SK-N-SH (cell line): ENCODE data around the gene GEMIN7.

Experiments used
- EZH2phosphoT487 ChIP-seq: fragments of 200-600 bp; sonication (generic); IDR thresholded peaks from 2 replicates; pipeline ENCODE4 v1.6.1; 2017; ENCODE audit warnings: low read depth, mixed run types, mild to moderate bottlenecking, antibody characterized with exemption, moderate library complexity, borderline replicate concordance
- POLR2AphosphoS5 ChIP-seq: IDR thresholded peaks from 2 replicates; pipeline ENCODE4 v1.6.1; 2012; ENCODE audit warnings: low read depth, low read length
- RAD21 ChIP-seq: IDR thresholded peaks from 2 replicates; pipeline ENCODE4 v1.6.1; 2012; ENCODE audit warnings: mild to moderate bottlenecking, low read length
- SIN3A ChIP-seq: IDR thresholded peaks from 2 replicates; pipeline ENCODE4 v1.6.1; 2012; ENCODE audit warnings: low read depth, mild to moderate bottlenecking, low read length, moderate library complexity, borderline replicate concordance
- TAF1 ChIP-seq: IDR thresholded peaks from 2 replicates; pipeline ENCODE4 v1.6.1; 2012; ENCODE audit warnings: low read depth, mild to moderate bottlenecking, low read length, moderate library complexity, borderline replicate concordance
- TCF12 ChIP-seq: IDR thresholded peaks from 2 replicates; pipeline ENCODE4 v1.4.0; 2012
- YY1 ChIP-seq: IDR thresholded peaks from 2 replicates; pipeline ENCODE4 v1.4.0; 2012; ENCODE audit warnings: low read depth, mild to moderate bottlenecking
- TF ChIP-seq, protein P1 (sequence below): fragments of 200-600 bp; sonication (generic); IDR thresholded peaks from 2 replicates; pipeline ENCODE4 v1.6.1; 2017; ENCODE audit warnings: antibody characterized with exemption, mild to moderate bottlenecking, moderate library complexity
- TF ChIP-seq, protein P2 (sequence below): IDR thresholded peaks from 2 replicates; pipeline ENCODE4 v1.4.0; 2012; ENCODE audit warnings: low read depth, borderline replicate concordance
- TF ChIP-seq, protein P3 (sequence below): IDR thresholded peaks from 2 replicates; pipeline ENCODE4 v1.4.0; 2012; ENCODE audit warnings: low read depth

DNA sequence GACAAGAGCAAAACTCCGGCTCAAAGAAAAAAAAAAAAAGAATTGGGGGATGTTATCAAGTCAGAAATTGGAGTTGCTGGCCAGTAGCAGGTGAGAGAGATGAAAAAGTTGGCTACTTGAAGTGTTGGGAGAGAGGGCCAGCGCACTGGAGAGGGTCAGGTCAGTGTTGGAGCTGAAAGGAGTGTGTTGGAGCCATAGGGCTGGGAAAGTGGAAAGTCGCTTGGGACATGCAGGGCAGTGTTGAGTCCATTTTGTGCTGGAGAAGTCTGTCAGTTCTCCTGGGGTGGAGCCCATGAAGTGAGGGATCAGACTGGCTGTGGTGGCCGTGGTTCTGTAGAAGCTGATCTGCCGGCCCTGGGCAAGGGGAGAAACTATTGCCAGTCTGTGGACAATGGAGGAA is 15.6 kb downstream of the GEMIN7 start:
- TF ChIP-seq SIN3A (no peak), TAF1 (no peak), TCF12 (no peak), EZH2phosphoT487 (no peak), YY1 (no peak), POLR2AphosphoS5 (no peak), RAD21 (no peak)
- TF ChIP-seq, protein P1, sequence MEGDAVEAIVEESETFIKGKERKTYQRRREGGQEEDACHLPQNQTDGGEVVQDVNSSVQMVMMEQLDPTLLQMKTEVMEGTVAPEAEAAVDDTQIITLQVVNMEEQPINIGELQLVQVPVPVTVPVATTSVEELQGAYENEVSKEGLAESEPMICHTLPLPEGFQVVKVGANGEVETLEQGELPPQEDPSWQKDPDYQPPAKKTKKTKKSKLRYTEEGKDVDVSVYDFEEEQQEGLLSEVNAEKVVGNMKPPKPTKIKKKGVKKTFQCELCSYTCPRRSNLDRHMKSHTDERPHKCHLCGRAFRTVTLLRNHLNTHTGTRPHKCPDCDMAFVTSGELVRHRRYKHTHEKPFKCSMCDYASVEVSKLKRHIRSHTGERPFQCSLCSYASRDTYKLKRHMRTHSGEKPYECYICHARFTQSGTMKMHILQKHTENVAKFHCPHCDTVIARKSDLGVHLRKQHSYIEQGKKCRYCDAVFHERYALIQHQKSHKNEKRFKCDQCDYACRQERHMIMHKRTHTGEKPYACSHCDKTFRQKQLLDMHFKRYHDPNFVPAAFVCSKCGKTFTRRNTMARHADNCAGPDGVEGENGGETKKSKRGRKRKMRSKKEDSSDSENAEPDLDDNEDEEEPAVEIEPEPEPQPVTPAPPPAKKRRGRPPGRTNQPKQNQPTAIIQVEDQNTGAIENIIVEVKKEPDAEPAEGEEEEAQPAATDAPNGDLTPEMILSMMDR: no peak
- TF ChIP-seq, protein P2, sequence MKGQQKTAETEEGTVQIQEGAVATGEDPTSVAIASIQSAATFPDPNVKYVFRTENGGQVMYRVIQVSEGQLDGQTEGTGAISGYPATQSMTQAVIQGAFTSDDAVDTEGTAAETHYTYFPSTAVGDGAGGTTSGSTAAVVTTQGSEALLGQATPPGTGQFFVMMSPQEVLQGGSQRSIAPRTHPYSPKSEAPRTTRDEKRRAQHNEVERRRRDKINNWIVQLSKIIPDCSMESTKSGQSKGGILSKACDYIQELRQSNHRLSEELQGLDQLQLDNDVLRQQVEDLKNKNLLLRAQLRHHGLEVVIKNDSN: no peak
- TF ChIP-seq, protein P3, sequence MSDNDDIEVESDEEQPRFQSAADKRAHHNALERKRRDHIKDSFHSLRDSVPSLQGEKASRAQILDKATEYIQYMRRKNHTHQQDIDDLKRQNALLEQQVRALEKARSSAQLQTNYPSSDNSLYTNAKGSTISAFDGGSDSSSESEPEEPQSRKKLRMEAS: no peak
